ENCODE results near the gene GOSR1. TPM values are rescaled to one million over a fixed set of nuclear protein-coding genes. Genes with fewer than 3 reads are reported as not detected.
"Not testable (repeated sequence)": the region's sequence is repeated elsewhere in the genome, so short reads cannot be mapped to it uniquely, and the experiment has no call there.

The GOSR1 gene
- total RNA-seq, 1 donor from 2014 or later = 19.0 TPM

DNA sequence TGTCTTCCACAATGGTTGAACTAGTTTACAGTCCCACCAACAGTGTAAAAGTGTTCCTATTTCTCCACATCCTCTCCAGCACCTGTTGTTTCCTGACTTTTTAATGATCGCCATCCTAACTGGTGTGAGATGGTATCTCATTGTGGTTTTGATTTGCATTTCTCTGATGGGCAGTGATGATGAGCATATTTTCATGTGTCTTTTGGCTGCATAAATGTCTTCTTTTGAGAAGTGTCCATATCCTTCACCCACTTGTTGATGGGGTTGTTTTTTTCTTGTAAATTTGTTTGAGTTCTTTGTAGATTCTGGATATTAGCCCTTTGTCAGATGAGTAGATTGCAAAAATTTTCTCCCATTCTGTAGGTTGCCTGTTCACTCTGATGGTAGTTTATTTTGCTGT, 84.6 kb downstream of the GOSR1 start:
- DNase-seq (ENCODE audit: low spot score) = not testable (repeated sequence)

DNA sequence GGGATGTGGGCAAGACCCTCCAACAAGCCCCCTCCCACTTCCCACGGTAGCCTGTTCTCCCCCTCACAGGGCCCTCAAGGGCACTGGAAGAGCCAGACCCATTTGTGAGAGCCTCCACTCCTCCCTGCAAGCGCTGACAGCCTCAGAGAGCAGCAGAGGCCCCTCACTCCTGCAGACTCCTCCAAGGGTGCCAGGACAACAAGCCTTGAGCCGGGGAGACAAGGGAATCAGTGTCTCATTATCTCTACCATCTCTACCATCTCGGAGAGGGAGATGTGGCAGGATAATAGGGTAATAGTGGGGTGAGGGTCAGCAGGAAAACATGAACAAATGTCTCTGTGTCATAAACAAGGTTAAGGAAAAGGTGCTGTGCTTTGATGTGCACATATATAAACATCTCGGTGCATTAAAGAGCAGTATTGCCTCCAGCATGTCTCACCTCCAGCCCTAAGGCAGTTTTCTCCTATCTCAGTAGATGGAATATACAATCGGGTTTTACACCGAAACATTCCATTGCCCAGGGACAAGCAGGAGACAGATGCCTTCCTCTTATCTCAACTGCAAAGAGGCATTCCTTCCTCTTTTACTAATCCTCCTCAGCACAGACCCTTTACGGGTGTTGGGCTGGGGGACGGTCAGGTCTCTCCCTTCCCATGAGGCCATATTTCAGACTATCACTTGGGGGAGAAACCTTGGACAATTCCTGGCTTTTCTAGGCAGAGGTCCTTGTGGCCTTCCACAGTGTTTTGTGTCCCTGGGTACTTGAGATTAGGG, 86.1 kb downstream of the GOSR1 start:
- not testable (repeated sequence) for DNase-seq (ENCODE audit: low spot score)

DNA sequence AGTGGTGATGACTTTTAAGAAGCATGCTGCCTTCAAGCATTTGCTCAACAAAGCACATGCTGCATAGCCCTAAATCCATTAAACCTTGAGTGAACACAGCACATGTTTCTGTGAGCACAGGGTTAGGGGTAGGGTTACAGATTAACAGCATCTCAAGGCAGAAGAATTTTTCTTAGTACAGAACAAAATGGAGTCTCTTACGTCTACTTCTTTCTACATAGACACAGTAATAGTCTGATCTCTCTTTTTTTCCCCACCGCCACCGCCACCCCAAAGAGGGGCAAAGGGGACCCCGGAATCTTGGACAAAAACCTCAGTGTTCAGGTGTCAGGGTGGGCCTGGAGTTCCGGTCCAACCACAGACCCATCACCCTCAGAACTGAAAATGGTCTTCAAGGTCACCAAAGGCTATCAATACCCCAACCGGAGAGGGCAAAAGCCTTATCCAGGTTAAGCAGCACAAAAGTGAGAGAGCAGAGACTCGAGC, 86.7 kb downstream of the GOSR1 start:
- peak; percentile 46 for DNase-seq (ENCODE audit: low spot score)

DNA sequence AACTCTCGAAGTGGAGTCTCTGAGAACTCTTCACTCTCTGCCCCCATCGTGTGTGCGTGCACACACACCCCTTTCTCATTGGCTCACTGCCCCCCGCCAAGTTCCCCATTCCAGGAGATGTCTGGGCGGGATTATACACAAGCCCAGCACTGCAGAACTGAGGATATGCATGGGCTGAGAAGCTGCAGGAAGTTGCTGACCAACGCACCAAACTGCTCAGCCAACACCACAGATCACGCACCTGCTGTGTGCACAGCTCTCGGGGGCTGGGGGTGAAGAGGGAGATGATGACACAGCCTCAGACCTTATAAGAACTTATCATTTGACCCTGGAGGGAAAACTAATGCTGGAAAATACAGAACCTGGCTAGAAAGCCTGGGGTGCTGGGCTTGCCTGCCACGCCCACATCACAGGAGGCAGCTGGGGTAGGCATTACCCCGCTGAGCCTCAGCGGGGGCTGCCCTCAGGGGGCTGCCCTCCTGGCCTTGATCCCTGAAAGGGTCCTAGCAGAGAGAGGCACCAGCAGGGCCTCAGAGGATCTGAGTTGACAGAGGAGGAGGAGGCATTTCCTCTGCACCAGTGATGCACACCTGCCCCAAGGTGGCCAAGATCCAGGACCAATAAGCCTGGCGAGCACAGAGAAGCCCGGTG, 87.3 kb downstream of the GOSR1 start:
- DNase-seq (ENCODE audit: low spot score) = peak; percentile 42

DNA sequence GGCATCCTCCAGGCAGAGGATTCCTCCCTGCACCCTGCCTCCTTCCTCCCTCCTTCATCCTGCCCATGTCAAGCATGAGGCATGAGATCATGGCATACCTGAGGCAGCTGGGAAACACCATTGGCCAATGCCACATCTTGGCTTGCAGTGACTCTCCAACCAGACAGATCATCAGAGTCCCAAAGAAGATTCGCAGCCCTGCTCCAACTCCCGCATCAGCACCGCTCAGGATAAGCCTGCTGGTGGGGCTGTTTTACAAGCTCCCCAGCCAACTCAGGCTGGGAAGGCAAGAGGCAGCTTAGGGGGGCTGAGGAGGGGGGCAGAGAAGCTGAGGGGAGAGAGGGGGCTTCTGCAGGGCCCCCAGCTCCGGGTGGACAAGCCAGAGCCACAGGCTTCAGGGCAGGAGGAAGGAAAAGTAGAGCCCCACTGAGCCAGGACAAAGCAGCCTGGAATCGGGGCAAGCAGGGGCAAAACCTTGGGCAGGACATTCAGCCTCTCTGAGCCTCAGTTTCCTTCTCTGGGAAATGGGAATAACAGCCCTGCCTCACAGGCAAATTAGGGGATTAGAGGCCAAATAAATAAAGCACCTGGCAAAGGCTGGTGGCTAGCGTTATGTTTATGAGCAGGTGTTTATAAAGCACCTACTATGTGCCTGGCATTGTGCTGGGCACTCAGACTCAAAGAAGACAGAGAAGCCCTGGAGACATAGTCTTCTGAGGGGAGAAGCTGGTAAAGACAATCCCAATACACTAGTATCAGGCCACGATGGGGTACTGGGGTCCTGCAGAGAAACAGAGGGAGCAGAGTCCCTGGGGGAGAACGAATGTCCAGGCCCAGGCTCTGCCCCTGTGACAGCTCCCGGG, 88.1 kb downstream of the GOSR1 start:
- DNase-seq (ENCODE audit: low spot score) = no peak

DNA sequence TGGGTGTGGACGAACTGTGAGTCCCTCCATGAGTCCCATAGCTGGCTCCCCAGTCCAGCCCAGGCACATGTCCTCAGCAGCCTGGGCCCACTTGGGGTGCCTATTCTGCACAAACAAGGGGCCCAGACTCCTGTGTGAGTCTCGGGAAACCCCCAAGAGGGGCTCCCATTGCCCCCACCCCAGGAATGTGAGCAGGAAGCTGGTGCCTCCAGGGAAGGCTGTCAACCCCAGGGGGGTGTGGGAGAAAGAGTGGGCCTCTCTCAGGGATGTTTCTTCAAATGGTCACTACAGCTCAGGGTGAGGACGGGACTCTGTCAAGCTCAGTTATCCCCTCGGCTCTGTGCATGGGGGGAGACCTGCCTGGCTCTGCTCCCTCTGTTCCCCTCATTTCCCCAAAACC, 88.9 kb downstream of the GOSR1 start:
- peak; percentile 12 for DNase-seq (ENCODE audit: low spot score)

DNA sequence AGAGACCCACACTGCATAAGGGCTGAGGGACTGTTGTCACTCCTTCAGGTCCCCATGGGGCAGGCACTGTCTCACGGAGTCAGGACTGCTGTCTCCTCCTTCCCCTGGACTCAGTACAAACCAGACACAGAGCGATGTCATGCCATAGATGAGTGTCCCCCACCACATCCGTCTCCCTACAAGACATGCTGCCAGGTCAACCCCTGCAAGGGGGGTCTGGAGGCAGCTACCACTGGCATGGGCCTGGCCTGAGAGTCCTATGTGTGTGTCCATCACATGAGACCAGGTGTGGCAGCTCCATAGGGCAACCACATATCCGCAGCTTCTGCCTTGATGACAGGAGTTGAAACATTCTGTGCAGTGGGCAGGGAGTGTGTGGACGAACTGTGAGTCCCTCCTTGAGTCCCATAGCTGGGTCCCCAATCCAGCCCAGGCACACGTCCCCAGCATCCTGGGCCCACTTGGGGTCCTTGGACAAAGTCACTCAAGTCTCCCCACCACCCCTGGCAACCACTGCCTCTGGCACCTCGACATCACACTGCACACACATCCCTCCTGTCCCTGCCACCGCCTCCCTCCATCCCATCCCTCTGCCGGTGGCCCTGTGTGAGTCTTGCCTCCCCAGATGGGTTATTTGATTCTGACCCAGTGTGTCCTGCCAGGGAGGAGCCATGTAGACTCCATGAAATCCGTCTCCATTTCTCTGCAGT, 89.5 kb downstream of the GOSR1 start:
- not testable (repeated sequence) for DNase-seq (ENCODE audit: low spot score)

DNA sequence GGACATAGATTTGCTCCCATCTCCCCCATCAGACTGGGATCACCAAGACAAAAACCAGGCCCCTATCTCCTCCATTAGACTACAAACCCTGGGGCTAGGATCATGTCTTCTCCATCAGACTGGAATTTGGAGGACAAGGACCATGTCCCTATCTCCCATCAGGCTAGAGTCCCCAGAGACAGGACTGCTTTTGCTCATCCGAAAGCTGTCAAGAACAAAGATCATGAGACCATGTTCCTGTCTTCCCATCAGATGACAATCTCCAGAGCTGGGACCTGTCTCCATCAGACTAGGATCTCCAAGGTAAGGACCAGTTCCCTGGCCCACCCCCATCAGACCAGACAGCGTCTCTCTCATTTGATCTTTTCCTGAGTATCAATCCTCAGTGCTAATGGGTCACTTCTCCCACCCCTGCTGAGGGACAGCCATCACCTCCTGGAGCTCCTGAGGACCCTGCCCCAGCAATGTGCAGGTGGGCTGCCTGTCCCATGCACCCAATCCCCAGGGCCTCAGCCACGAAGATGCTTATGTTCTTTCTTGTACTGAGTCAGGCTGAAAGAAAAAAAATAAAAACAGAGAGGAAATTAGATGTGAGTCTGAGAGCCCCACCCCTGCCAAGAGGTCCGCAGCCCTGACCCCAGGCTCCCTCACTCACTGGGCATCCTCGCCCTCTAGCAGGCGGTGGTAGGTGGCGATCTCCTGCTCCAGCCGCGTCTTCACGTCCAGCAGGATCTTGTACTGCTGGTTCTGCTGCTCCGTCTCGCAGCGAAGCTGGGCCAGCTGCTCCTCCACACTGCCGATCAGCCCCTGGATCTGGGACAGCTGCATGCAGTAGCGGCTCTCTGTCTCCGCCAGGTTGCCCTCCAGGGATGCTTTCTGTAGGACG, 90.3 kb downstream of the GOSR1 start:
- no peak for DNase-seq (ENCODE audit: low spot score)

DNA sequence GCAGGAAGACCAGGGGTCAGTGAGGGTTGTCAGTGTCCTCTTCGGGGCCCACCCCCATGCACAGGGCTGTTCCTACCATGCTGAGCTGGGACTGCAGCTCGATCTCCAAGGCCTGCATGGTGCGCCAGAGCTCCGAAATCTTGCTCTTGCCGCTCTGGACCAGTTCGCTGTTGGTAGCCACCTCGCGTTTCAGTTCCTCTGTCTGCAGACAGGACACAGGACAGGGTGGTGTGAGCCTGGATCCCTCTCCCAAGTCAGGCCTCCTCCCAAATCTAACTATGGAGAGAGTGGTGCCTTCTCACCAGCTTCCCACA, 90.9 kb downstream of the GOSR1 start:
- no peak for DNase-seq (ENCODE audit: low spot score)

DNA sequence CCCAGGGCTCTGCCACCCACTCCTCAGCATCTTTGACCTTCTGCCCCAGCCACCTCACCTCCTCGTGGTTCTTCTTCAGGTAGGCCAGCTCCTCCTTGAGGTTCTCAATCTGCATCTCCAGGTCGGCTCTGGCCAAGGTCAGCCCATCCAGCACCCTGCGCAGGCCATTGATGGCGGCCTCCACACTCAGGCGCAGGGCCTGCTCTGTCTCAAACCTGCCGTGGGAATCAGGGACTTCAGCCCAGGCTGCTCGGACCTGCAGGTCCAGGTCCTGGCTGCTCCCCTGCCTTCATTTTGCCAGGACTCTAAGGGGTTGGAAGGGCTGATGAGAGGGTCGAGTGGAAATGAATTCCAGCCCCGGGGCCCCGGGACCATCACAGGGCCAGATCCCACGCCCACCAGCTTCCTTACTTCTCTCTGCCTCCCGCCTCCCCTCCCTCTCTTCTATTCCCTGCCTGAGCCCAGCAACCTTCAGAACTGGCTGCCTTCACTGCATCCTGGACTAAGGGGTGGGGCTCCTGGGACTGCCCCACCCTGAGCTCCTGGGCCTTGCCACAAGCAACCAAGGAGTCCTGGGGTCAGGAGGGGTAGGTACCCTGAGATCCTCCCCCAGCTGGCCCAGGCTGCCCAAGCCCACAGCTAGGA, 92.4 kb downstream of the GOSR1 start:
- DNase-seq (ENCODE audit: low spot score) = not testable (repeated sequence)

DNA sequence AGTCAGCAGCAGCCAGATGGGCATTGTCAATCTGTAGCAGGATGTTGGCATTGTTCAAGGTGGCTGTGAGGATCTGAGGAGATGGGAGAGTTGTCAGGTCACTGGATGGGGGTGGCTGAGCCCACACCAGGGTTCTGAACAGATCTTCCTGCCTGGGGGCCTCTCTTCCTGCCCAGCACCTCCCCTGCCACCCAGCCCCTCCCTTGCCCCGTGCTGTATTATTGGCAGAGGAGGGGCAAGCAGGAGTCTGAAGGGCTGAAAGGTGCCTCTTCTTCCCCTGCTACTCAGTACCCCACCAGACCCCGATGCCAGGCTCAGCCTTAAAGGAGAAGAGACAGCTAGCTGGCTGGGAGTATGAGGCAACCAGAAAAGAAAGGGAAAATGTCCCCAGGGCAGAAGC, 93.0 kb downstream of the GOSR1 start:
- DNase-seq (ENCODE audit: low spot score) = no peak

DNA sequence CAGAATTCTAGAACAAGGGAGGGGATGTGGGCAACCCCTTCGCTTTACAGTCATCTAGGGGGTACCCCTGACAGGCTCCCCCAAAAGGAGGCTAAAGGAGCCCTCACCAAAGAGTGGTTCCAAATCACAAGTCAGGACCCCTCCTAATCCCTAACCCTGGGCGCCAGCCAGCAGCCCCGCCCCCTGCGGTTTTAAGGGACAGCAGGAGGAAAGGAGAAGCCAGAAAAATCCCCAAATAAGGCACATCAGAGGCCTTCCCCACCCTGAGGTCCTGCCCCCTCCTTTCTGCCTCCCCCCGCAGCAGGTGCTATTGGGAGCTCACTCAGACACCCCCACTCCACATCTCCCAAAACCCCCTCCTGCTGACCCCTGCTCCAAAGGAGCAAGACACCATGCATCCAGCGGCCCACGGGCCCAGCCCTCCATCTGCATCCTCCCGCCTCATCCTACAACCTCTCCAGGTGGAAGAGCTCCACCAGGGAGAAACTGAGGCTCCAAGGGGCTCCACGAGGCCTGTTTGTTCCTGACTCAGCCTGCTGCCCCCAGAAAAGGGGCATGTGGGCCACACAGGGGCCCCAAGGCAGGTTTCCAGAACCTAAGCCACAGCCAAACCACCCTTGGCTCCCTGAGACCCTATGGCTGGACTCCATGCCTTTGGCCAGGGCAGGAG, 93.5 kb downstream of the GOSR1 start:
- DNase-seq (ENCODE audit: low spot score) = no peak

DNA sequence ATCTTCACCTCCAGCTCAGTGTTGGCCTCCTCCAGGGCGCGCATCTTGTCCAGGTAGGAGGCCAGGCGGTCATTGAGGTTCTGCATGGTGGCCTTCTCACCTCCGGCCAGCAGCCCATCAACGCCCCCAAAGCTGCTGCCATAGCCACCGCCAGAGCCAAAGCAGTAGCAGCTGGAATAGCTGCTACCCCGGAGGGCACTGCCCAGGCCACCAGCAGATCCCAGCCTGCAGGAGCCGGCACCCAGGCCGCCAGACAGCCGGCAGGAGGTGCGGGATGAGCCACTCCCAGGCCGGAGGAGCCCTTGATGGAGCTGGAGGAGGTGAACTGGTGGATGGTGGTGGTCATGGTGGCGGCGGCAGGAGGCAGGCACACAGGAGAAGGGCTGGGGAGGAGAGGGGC, 94.2 kb downstream of the GOSR1 start:
- not testable (repeated sequence) for DNase-seq (ENCODE audit: low spot score)

DNA sequence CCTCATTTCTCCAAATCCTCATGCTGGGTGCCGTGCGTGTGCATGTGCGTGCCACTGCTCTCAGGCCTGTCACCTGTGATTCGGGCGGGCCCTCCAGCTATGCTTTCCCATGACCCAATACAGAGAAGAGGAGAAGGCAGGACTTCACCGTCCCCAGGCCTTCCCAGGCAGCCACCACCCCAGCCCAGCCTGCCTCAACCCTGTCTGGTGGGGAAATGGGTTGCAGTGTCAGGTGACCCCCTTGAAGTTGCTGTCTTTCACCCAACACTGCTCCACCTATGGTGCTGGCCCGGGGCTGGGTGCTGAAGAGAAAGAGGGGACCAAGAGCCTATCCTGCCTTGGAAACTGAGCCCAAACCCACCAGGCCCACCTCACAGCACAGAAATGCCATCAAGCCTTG, 94.7 kb downstream of the GOSR1 start:
- DNase-seq (ENCODE audit: low spot score) = no peak

DNA sequence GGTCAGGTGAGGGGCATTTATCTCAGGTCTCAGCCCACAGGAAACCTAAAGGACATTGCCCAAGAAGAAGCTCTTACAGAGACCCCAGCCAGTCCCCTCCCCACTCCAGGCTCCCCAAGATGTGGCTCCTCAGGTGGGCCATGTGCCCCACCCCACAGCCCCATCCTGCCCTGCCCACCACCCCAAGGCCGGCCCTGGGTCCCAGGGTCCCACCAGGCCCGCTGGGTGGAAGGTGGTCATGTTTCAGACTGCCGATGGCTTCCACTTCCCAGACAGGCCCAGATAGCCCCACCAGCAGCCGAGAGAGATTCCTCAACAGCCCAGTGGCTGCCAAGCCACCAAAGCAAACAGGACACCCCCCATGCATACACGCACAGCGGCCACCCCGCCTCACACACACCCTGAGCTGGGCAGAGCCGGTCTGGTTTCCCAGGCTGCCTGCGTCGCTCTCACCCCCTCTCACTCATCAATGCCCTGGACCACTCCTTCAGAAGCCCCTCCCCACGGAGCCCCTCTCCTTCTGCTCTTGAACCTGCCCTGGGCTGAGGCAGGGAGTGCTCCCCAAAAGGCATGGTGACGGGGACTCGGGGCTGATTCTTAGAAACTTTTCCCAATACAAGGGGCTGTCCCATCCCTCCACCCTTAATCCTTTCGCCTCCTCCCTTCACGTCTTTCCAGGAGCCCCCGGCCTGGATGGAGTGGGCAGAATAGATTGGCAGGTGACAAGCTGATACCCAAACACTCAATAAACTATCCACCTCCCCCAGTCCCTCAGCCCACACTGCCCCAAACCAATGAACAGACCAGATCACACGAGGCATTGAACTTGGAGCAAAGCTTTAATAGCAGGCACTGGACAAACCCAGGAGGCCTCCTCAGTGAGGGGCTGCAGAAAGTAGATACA, 95.7 kb downstream of the GOSR1 start:
- not testable (repeated sequence) for DNase-seq (ENCODE audit: low spot score)

DNA sequence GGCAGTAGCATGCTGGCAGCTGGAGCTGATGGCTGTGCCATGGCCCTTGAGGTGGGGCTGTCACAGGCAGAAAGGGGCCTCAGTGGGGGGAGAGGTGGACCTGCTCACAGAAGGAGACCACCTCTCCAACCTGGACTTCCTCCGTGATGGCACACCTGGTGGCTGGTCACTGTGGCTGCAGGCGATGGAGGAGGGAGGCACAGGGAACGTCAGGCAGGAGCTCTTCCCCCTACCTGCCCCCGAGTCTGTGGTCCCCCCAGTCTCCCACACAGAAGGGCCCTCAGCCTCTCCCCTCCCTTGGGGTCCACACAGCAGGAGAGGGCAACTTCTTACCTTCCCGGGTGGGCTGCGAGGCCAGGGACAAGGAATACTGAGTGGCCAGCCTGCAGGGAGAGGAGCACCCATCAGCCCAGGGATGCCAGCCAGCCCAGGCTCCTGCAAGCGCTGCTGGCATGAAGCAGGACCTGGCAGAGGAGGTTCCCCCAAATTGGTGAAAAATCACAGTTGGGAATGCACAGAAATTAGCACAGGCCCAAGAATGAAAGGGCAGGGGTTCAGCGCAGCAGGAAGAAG, 96.5 kb downstream of the GOSR1 start:
- no peak for DNase-seq (ENCODE audit: low spot score)

DNA sequence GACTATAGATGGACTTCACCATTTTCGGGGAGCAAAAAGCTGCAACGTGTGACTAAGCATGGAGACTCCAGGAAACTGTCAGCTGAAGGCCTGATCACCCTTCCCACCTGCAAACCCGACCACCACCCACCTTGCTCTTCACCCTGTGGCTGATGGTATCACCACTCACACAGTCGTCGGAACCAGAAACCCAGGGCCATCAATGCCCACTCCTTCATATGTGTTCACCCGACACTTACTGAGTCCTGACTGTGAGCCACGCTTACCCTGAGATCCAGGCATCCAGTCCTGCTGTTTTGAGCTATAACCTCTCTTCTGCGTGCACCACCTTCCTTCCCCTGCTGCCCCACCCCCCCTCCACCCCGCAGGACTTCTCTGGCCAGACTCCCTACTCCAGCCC, 97.1 kb downstream of the GOSR1 start:
- DNase-seq (ENCODE audit: low spot score) = not testable (repeated sequence)

DNA sequence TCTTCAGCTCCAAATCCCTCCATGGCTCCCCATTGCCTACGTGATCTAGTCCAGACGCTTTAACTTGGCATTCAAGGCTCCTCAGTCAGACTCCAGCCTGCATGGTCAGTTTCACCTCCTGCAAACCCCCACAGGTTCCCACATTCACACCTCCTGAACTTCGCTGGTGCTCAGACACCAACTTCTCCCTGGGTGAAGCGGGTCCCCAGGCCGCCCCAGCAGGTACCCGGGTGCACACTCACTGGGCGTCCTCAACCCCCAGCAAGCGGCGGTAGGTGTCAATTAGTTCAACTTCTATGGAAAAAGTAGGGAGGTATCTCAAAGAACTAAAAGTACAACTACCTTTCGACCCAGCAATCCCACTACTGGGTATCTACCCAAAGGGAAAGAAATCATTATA, 97.6 kb downstream of the GOSR1 start:
- not testable (repeated sequence) for DNase-seq (ENCODE audit: low spot score)
